HG02610 (cell line): ENCODE results near the gene RPS6KB2.
"Not testable (repeated sequence)": the region's sequence is repeated elsewhere in the genome, so short reads cannot be mapped to it uniquely, and the experiment has no call there.

Experiments
- ATAC-seq: cut with Tn5 transposase; IDR thresholded peaks from one replicate; pipeline ENCODE4 v1.9.1; 2021; ENCODE audit warnings: mild to moderate bottlenecking, moderate library complexity; ENCODE audit not compliant: unreplicated experiment

Gene RPS6KB2

DNA sequence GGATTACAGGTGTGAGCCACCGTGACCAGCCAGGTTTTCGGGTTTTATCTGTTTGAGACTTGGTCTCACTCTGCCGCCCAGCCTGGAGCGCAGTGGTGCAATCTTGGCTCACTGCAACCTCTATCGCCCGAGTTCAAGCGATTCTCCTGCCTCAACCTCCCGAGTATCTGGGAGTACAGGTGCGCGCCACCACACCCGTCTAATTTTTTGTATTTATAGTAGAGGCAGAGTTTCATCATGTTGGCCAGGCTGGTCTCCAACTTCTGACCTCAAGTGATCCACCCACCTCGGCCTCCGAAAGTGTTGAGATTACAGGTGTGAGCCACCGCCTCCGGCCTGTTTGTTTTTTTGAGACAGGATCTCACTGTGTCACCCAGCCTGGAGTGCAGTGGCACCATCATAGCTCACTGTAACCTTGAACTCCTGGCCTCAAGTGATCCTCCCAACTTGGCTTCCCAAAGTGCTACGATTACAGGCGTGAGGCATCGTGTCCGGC is 882 bp upstream of the RPS6KB2 start:
- ATAC-seq, result not testable (repeated sequence)

DNA sequence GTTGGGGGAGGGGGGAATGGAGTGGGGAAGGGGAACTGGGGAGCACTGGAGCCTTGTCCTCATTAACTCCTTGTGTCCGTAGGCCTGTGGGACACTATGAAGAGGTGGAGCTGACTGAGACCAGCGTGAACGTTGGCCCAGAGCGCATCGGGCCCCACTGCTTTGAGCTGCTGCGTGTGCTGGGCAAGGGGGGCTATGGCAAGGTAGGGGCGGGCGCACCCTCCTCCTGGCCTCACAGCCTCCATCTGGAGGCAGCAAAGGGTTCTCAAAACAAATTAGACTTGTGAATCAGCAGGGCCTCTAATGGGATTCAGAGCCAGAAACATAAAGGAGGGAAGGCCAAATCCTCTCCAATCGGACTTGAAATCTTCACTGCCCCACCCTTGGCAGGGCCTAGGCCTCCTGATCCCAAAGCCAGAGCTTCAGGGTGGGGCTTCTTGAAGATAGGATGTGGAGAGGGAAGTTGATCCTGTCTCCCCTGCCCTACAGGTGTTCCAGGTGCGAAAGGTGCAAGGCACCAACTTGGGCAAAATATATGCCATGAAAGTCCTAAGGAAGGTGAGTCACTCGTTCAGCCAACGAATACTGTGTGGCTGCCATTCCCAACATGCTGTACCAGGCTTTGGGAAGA is 859 bp downstream of the RPS6KB2 start:
- no peak for ATAC-seq

DNA sequence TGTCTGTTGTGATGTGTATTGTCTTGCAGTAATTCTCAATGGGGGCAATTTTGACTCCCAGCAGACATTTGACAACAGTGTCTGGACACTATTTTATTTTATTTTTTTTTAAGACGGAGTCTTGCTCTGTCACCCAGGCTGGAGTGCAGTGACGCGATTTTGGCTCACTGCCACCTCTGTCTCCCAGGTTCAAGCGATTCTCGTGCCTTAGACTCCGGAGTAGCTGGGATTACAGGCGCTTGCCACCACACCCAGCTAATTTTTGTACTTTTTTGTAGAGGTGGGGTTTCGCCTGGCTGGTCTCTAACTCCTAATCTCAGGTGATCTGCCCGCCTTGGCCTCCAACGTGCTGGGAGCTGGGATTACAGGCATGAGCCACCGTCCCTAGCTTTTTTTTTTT is 1.4 kb downstream of the RPS6KB2 start:
- ATAC-seq, result no peak

DNA sequence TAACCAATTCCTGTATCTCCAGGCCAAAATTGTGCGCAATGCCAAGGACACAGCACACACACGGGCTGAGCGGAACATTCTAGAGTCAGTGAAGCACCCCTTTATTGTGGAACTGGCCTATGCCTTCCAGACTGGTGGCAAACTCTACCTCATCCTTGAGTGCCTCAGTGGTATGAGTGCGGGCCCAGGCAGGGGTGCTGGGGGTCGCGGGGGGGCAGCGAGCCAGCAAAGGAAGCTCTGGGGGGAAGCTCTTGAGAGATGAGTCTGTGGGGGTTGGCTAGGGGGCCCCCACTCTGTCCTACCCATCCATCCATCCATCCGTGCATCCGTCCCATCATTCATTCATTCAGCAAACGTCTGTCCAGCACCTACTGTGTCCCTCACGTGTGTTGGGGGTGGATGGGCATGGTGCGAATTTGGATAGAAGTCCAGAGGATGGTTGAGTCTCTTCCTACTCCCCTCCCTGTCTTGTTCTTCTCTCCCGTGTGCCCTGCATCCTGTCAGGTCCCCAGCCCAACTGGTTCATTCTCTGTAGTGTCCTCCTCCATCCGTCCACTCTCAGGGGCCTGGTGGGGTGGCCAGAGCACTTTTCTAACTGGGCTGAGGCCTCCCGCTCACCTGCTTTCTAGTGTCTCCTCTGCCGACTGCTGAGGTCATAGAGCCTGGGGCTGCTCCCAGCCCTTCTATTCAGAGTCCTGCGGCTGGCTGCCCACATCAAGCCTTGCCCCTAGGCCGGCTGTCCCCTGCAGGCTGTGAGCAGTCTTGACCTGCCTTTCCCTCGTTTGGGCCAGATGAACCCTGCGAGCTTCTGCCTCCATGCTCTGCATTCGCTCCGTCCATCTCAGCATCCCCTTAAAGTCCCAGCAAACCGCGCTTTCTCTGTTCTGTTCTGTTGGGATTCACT is 3.3 kb downstream of the RPS6KB2 start:
- ATAC-seq, result no peak

DNA sequence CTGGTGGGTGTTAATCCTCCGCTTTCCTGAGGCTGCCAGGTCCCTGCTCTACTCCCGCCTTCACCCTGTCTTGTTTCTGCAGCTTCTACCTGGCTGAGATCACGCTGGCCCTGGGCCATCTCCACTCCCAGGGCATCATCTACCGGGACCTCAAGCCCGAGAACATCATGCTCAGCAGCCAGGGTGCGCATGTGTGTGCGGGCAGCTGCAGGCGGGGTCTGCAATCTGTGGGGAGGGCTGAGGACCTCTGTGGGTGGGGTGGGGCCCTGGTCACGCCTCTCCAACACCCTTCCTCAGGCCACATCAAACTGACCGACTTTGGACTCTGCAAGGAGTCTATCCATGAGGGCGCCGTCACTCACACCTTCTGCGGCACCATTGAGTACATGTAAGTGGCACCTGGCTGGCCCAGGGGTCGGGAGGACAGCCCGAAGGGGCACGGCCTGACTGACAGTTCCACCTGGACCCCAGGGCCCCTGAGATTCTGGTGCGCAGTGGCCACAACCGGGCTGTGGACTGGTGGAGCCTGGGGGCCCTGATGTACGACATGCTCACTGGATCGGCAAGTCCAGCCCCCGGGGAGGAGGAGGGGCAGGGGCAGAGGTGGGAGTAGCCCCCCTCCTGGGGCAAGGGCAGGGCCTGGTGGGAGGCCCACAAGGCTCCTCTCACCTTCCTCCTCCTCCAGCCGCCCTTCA is 4.5 kb downstream of the RPS6KB2 start:
- ATAC-seq, result no peak

DNA sequence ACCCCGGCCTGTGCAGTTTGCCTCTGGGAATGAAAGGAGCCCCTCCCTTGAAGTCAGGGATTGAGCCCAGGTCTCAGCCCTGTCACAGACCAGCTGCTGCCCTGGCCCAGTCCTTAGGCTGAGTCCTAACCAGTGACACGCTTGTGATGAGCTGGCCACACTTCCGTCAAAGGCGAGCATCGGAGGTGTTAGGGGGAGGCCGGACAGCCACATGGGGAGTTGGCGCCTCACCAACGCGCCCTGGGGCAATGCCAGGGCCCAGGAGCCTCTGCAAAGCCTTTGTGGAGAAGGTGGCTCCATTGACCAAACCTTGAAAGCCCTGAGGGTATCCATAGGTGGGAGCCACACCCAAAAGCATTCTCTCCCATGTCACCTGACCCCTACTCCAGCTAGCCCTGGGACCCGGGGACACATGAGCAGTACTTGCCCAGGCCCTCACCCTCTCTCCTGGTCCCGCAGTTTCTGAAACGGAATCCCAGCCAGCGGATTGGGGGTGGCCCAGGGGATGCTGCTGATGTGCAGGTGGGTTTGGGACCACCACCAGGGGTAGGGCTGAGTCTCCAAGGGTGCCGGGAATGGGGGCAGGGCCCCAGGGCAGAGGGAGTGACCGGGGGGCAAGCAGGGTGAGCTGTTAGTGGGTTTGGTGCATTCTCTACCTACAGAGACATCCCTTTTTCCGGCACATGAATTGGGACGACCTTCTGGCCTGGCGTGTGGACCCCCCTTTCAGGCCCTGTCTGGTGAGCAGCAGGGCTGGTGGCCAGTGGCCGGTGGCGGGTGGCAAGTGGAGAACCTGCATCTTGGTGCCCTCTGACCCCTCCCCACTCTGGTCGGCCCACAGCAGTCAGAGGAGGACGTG is 5.5 kb downstream of the RPS6KB2 start:
- ATAC-seq, result no peak

DNA sequence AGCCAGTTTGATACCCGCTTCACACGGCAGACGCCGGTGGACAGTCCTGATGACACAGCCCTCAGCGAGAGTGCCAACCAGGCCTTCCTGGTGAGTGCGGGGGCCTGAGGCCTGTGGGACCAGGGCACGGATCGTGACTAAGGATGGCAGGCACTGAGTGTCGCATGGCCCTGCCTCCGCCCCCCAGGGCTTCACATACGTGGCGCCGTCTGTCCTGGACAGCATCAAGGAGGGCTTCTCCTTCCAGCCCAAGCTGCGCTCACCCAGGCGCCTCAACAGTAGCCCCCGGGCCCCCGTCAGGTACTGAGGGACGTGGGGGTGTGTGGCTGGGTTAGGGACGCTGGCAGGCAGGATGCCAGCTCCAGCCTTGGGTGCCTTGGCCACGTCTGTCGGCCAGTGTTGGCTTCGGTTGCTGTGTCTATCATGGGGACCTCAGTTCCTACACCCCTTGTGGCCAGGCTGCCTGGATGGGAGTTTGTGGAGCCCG is 6.1 kb downstream of the RPS6KB2 start:
- no peak for ATAC-seq

DNA sequence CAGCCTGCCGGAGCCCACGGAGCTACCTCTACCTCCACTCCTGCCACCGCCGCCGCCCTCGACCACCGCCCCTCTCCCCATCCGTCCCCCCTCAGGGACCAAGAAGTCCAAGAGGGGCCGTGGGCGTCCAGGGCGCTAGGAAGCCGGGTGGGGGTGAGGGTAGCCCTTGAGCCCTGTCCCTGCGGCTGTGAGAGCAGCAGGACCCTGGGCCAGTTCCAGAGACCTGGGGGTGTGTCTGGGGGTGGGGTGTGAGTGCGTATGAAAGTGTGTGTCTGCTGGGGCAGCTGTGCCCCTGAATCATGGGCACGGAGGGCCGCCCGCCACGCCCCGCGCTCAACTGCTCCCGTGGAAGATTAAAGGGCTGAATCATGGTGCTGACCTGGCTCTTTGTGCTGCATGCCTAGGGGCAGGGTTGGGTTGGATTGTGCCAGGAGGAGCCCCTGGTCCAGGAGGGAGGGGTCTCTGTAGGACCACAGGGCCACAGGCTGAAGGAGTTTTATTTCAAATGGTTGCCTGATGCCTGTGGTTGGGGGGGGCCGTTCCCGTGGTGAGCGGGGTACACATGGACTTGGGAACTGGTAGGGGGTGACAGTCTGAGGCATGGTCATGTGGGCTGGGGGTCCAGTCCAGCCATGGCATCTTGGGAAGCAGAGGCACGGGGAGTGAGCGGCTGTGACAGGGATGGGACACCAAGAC is 6.9 kb downstream of the RPS6KB2 start:
- no peak for ATAC-seq

DNA sequence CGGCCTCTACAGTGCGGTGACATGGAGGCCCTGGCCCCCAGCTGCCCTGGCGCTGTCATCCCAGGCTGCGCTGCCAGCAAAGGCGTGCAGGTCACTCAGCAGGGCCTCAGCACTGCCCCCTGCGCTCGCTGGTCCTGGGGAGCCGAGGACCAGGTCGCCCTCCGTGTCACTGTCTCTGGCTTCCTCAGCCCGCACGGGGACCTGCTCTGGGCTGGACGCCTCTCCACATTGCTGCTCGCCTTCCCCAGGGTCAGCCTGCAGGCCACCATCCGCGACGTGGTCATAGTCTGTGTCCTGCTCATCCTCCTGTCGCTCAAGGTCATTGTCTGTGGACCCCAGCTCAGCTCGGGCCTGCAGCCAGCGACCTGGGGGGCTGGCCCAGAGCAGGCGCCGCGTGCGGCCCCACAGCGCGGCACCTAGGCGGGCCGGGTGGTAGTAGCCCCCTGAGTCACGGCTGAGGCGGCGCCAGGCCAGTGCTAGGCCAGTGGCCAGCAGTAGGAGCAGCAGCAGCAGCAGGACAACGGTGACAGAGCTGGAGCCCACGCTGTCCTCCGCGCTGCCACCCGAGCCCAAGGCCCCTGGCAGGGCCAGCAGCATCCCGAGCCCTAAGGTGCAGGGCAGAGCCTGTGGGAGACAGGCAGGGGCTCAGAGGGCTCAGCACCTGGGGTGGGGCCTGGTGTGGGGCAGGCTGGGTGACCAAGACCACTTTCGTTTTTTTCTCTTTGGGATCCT is 7.6 kb downstream of the RPS6KB2 start:
- ATAC-seq, result peak; percentile 1

DNA sequence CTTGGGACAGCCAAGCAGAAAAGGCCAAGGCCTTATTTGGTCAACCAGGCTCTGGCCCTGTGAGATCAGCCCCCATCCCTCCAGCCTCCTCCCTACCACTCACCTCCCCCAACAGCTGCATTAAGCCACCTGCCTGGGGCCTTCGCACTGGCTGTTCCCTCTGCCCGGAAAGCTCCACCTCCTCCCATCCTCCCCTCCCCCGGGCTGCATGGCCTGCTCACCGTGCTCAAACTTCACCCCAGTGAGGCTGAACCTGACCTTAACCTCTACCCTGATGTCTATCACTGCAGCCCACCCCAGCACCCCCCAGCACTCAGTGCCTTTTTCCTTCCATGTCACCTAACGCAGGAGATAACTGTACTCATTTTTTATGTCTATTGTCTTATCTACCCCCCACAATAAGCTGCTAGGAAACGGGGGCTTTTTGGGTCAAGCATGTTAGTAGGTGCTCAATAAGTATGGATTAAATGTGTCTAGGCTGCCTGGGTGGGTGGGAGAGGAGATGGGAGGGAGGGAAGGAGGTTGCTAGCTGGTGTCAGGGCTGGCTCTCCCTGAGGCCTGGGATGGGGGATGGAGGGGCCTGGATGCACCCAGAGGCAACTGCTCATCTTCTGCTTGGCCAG is 8.3 kb downstream of the RPS6KB2 start:
- peak; percentile 36 for ATAC-seq

DNA sequence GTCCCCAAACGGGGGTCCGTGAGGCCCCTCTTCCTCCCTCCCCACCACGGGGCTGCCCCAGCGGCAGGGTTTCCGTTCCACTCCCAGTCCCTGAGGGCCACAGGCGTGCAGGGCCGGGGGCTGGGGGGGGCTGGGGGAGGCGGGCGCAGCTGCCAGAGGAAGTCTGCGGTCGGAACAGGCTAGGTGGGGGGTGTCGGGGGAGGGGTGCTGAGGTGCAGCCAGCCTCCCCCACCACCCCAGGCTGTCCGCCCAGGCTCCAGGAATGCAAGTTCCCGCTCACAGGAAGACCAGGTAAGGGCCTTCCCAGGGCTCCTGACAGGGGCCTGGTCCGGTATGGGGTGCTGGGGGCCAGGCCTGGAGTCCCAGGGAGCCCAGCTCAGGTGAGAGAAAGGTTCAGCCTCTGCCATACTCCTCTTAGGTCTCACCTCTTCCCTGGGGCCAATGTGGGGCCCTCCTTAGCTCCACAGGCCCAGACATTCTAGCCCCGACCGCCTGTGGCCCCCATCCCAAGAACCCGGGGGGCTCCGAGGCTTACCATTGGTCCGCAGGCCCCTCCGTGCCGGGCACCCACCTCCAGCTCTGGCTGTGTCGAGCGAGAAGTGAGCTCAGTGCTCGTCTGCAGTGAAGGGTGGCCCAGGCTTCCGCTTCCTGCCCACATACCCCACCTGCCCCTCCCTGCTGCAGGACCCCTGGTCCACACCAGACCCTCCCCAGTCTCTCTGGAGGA is 9.0 kb downstream of the RPS6KB2 start, which contains the start of gene PTPRCAP:
PTPRCAP (minus strand) TSS at position 601 of the 727 bp plus-strand sequence; CDS start at position 538, 63 bp downstream.
- no peak for ATAC-seq

DNA sequence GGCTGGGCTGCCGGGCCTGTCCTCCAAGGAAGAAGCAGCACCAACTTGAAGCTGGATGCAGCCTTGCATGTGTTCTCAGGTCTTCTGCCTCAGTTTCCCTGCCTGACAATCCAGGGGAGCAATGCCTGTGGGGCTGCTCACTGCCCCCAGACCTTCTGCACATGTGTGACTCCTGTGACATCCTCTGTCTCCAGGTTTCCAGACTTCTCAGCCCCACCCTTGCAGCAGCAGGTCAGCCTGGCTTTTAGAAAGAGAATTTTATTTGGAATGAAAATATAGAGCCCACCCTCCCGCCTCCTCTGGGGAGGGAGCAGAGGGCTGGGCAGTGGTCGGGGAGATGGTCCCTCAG is 9.5 kb downstream of the RPS6KB2 start:
- ATAC-seq, result no peak

DNA sequence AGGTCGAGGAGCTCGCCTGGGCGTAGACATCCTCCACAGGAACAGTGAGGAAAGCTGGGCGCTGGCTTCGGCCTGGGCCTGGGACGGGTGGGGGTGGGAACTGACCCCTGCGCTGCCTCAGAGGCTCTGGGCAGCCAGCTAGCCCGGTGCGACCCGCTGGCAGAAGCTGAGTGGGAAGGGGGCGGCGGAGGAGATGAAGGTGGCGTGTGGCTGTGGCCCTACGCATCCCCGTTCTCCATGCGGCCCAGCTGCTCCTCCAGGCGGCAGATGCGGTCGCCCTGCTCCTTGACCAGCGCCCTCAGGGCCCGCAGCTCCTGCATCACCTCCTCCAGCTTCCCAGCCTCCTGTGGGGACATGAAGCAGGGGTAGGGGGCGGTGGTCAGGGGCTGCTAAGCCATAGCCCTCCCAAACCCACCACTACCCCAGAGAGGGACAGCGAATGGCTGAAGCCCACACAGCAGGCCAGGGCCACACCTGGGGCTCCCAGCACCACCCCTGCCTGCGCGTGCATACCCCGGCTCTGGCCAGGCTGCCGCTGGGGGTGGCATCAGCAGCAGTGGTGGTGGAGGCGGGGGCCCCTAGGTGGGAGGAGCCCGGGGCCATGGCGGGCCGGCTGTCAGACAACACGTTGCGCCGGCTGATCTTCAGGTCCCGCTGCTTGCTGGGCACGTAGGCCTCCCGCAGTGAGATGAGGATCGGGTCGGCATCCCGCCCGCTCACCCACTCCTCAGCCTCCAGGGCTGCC is 10.0 kb downstream of the RPS6KB2 start:
- no peak for ATAC-seq

DNA sequence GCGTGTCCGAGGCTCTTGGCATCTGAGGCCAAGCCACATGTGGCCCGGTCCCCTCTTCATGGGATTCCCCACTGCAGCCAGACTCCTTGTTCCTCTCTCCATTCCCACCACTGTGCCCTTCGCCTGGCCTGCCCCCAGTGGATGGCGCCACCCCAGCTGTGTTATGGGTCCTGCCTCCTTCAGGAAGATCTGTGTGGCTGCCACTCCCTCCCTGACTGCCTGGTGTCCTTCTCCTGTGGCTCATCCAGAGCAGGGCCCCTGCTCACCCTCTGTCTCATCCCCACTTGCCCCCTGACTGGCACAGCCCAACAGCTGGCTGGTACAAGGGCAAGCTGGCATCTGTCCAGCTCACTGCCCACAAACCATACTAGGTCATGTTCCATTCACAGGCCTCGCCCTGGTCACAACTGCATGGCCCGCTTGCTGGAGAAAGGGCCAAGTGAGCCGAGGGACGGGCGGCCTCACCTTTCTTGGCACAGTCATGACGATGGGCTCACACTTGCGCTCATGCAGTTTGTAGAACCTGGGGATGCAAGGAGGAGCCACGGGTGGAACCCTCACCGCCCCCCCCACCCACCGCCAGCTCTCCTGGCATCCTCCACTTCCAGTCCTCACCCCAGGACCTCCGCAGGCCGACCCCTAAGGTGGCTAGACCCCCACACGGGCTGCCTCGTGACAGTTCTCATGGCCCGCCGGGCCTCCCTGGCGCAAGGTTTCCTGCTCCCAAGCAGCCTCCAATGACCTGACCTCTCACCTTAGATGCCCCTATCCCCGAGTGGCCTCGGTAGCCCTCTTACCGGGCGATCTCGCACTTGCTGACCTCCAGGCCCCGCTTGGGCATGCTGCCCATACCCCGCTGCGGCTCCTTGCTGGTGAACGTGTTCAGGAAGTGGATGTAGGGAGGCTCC is 11.3 kb downstream of the RPS6KB2 start:
- ATAC-seq, result no peak

DNA sequence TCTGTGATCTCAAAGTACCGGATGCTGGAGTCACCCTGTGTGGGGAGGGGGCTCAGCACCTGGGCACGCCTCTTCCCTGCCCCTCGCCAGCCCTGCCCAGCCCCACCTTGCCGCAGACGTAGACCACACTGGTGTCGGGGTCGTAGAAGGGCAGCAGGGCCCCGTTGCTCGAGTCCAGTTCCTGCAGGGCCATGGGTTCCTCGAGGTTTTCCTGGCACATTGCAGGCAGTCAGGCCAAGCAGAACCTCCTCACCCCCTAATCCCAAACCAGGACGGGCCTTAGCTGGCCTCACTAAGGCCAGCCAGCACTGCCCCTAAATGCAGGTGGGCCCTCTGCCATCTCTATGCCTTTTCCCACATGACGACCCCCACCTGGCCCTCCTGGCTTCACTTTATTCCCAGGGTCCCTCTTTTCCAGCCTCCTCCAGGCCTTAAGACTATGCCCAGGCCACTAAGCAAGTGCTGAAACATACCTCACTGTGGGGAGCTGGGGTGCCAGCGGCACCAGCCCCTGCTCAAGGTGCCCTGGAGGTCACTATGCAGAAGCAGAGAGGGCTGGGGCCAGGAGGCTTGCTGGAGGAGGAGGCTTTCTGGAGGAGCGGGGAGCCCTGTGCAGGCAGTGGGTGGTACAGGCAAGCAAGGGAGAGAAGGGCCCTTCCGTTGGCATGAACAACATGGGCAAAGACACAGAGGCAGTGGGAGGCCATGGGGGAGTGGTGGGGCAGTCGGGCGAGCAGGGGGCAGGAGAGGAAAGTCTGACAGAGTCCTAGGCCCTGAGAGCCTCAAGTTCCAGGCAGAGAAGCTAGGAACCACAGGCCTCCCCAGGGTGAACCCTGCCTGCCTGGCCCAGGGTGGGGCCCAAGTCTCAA is 12.2 kb downstream of the RPS6KB2 start:
- no peak for ATAC-seq
